Loucy (cell line): ENCODE data around the gene CELSR1.
"Not testable (repeated sequence)": the region's sequence is repeated elsewhere in the genome, so short reads cannot be mapped to it uniquely, and the experiment has no call there.

Experiments used
- EZH2phosphoT487 ChIP-seq: fragments of 200-600 bp; IDR thresholded peaks from 2 replicates; pipeline ENCODE4 v1.6.1; 2018; ENCODE audit warnings: antibody characterized with exemption, mild to moderate bottlenecking, moderate library complexity, borderline replicate concordance
- TF ChIP-seq, protein P1 (sequence below): fragments of 200-600 bp; sonication (generic); conservative IDR thresholded peaks from 2 replicates; pipeline ENCODE4 v1.5.1; 2014; ENCODE audit warnings: mild to moderate bottlenecking, antibody characterized with exemption, low read length

DNA sequence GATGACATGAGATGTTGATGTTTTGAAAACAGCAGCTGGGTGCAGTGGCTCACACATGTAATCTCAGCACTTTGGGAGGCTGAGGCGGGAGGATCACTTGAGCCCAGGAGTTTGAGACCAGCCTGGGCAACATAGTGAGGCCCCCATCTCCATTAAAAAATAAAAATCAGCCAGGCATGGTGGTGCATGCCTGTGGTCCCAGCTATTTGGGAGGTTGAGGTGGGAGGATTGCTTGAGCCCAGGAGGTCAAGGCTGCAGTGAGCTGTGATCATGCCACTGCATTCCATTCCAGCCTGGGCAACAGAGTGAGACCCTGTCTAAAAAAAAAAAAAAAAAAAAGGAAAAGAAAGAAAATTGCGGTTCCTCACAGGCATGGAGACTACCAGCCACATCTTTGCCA is 224.6 kb downstream of the CELSR1 start:
- TF ChIP-seq, protein P1, sequence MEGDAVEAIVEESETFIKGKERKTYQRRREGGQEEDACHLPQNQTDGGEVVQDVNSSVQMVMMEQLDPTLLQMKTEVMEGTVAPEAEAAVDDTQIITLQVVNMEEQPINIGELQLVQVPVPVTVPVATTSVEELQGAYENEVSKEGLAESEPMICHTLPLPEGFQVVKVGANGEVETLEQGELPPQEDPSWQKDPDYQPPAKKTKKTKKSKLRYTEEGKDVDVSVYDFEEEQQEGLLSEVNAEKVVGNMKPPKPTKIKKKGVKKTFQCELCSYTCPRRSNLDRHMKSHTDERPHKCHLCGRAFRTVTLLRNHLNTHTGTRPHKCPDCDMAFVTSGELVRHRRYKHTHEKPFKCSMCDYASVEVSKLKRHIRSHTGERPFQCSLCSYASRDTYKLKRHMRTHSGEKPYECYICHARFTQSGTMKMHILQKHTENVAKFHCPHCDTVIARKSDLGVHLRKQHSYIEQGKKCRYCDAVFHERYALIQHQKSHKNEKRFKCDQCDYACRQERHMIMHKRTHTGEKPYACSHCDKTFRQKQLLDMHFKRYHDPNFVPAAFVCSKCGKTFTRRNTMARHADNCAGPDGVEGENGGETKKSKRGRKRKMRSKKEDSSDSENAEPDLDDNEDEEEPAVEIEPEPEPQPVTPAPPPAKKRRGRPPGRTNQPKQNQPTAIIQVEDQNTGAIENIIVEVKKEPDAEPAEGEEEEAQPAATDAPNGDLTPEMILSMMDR, result not testable (repeated sequence)
- not testable (repeated sequence) for TF ChIP-seq EZH2phosphoT487
